Breast epithelium (tissue), 3 donors: ENCODE measurements around the gene ADH4.

ENCODE experiments used
- POLR2A ChIP-seq: fragments of 450-650 bp; IDR thresholded peaks from one replicate; pipeline ENCODE4 v1.6.1; 2016; ENCODE audit warnings: antibody characterized with exemption, mild to moderate bottlenecking, moderate library complexity
- TF ChIP-seq, protein P1 (sequence below), 3 donors: fragments of 450-650 bp; IDR thresholded peaks; one replicate each; pipeline ENCODE4 v1.5.1; 2016 to 2017; ENCODE audit warnings: antibody characterized with exemption in 3 of 3, mild to moderate bottlenecking in 3 of 3, moderate library complexity in 3 of 3

DNA sequence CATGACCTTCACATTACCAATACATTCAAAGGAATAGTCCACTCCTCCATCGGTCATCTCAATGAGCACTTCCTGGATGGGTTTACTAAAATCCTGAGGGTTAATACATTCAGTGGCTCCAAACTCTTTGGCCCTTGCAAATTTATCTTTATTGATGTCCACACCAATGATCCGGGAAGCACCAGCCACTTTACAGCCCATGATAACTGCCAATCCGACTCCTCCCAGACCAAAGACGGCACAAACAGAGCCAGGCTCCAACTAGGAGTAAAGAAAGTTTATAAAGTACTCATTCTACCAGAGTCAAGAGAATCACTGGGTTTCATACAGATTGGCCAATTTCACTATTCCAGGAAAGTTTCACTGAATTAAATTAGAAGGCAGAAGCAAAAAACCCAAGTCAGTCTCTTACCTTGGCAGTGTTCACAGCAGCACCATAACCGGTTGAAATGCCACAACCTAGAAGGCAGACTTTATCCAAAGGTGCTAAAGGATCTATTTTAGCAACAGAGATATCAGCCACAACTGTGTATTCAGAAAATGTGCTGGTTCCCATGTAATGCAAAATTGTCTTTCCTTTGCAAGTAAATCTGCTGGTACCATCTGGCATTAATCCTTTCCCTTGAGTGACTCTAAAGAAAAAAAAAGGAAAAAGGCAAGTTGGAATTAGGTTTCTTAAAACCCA lies 67.7 kb downstream of the ADH4 start:
- TF ChIP-seq, protein P1, sequence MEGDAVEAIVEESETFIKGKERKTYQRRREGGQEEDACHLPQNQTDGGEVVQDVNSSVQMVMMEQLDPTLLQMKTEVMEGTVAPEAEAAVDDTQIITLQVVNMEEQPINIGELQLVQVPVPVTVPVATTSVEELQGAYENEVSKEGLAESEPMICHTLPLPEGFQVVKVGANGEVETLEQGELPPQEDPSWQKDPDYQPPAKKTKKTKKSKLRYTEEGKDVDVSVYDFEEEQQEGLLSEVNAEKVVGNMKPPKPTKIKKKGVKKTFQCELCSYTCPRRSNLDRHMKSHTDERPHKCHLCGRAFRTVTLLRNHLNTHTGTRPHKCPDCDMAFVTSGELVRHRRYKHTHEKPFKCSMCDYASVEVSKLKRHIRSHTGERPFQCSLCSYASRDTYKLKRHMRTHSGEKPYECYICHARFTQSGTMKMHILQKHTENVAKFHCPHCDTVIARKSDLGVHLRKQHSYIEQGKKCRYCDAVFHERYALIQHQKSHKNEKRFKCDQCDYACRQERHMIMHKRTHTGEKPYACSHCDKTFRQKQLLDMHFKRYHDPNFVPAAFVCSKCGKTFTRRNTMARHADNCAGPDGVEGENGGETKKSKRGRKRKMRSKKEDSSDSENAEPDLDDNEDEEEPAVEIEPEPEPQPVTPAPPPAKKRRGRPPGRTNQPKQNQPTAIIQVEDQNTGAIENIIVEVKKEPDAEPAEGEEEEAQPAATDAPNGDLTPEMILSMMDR (IDR thresholded peaks at IDR 0.05) = no peak
- TF ChIP-seq POLR2A = no peak
